HG02759 (cell line): ENCODE measurements around the gene KCNN4.
A peak's percentile ranks its signal among the peaks of the same experiment; 100 is the strongest.

Experiments used
- ATAC-seq: cut with Tn5 transposase; IDR thresholded peaks from one replicate; pipeline ENCODE4 v1.9.1; 2021; ENCODE audit warnings: mild to moderate bottlenecking, moderate library complexity; ENCODE audit not compliant: unreplicated experiment

Gene KCNN4

GRCh38 chr19:43751466-43752220 is 29.1 kb downstream of the KCNN4 start:
- no peak for ATAC-seq

GRCh38 chr19:43749898-43750297 is 30.9 kb downstream of the KCNN4 start:
- ATAC-seq, result no peak

- ATAC-seq, result no peak
Measured at GRCh38 chr19:43749152-43749551, 31.6 kb downstream of the KCNN4 start.

- no peak for ATAC-seq
Measured at GRCh38 chr19:43748685-43749084, 32.1 kb downstream of the KCNN4 start.

GRCh38 chr19:43748205-43748594 is 32.6 kb downstream of the KCNN4 start:
- ATAC-seq, result no peak

DNA sequence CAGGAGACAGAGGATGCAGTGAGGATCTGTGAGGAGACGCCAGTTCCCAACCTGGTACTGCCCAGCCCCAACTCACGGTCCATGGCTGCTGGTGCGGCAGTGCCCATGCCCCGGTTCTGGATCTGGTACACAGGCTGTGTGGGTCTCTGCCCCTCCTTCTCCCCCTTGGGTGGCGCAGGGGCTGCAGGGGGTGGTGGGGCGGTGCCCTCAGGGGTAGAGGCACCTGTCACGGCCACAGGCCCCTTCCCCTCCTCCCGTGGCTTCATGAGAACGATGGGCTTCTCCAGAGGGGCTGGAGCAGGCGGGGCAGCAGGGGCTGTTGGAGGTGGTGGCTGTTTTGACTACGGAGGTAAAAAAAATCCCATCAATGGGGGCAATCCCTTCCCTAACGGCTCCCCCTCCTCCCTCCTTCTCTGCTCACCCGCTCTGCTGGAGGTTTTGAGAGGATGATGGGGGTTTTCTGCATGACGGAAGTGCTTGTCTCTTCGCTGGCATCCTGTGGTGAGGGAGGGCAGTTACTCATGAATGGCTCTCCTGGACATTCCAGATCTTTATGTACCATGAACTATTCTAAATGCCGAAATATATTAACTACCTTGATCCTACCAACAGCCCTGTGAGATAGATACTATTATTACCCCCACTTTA is 33.1 kb downstream of the KCNN4 start:
- ATAC-seq, result no peak

GRCh38 chr19:43743059-43743458 is 37.7 kb downstream of the KCNN4 start:
- ATAC-seq, result no peak

- no peak for ATAC-seq
Measured at GRCh38 chr19:43741075-43741825, 39.5 kb downstream of the KCNN4 start.

DNA sequence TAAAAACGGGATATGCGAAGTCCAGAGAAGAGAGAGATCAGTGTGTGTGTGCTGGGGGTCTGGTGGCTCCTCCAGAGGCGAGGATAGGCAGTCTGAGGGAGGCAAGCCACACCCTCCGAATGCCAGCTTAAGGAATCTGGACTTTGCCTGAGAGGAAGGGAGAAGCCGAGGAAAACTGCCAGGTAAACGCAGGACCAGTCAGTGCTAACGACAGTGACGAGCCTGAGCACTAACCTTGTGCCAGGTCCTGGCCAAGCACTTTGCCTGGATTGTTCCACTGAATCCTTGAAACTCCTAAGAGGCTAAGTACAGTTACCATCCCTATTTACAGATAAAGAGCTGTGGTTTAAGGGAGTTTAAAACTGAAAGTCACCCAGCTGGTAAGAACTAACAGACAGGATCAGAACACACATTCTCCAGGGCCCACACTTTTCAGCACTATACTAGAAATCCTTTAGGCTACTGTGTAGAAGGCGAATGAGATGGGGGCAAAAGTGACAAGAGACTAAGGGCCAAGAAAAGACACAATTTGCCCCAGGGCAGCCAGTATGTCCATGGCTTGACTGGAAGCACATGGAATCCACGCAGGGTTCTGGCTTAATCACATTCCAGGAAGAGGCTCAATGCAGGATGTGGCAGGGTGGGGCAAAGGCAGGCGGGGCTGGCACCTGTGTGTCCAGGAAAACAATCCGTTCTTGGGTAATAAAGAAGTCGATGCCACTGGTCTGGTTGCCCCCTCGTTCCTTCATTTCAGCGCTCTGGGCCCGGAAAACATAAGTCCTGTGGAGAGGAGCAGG is 41.1 kb downstream of the KCNN4 start:
- no peak for ATAC-seq

DNA sequence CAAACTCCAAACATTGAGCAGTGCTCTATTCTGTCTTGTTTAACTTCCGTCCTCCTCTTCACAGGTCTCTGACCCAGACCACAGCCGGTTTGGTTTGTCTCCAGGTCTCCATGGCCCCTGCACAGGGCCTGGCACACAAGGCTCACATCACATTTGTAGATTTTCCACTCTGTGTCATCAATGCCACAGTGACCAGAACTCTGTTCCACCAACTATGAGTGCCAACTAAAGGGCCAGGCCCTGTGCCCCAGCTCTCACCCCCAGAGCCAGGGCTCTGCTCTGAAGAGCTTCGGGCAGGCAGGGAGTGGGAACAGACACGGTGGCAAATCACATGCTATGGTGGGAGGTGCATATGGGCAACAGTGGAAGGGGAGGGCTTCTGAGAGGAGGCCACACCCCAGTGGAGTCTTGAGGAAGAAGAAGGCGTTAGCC is 42.0 kb downstream of the KCNN4 start:
- ATAC-seq, result no peak

GRCh38 chr19:43735957-43736356 is 44.8 kb downstream of the KCNN4 start:
- no peak for ATAC-seq

- ATAC-seq, result no peak
Measured at GRCh38 chr19:43735013-43735412, 45.8 kb downstream of the KCNN4 start.

- no peak for ATAC-seq
Measured at GRCh38 chr19:43731846-43732245, 48.9 kb downstream of the KCNN4 start.

DNA sequence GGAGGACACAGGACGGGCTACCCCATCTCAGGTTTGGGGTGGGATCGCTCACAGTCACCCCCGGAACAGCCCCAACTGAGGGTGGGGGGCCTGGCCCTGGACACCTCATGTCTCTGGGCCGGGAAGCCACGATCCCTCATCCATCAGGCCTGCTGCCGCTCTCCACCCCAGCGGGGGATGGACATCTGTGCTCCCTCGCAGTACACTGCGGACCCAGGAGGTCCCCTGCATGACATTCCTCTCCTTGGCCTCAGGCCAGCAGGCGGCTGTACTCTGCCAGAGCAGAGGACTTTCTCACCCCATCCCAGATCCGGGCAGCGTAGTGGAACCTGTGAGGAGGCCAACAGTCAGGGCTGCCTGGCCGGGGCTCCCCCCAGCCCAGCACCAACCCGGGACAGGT is 49.4 kb downstream of the KCNN4 start:
- ATAC-seq, result no peak

DNA sequence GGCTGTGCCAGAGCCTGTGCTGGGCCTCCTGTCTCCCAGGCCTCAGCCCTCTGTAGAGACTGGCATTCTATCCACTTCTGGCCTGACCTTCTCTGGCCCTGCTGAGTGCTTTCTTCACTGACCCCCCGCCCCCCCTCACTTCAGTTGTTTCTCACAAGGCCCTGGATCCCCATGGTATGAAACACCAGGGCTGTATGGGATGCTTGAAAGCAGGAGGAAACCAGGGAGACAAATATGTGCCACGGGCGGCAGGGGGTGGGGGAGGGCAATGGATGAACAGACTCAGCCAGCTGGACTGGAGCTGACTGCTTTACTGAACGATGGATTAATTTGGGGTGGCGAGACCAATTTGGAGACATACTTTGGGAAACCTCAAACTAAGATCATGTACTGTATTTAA is 50.9 kb downstream of the KCNN4 start:
- no peak for ATAC-seq

DNA sequence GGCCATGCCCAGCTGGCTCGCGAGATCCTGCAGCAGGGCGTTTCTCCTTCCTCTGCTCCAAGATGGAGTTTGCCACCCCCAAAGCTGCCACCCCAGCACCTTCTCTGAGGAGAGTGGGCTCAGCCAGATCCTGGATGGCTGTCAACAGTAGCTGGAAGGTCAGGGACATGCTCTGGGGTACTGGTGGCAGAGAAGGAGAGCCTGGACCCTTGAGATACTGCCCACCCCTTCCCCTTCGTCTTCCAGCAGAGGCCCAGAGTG is 53.2 kb downstream of the KCNN4 start:
- no peak for ATAC-seq

GRCh38 chr19:43726736-43727592 is 53.8 kb downstream of the KCNN4 start:
- no peak for ATAC-seq

- peak; percentile 55 for ATAC-seq
Measured at GRCh38 chr19:43725468-43725867, 55.3 kb downstream of the KCNN4 start.

GRCh38 chr19:43724896-43725295 is 55.9 kb downstream of the KCNN4 start:
- no peak for ATAC-seq

GRCh38 chr19:43723588-43723987 is 57.2 kb downstream of the KCNN4 start:
- ATAC-seq, result no peak
